Ureter (tissue), 1 donor: ENCODE measurements around the gene PCDHGB2. TPM values are rescaled to one million over a fixed set of nuclear protein-coding genes. Genes with fewer than 3 reads are reported as not detected.
"Not testable (repeated sequence)": the region's sequence is repeated elsewhere in the genome, so short reads cannot be mapped to it uniquely, and the experiment has no call there.

Source experiments
- DNase-seq: peaks from one replicate; pipeline ENCODE4 v3.0.0-alpha.2; 2020; ENCODE audit warnings: low spot score
- total RNA-seq: library from RNA; stranded (reverse); gene quantifications from one replicate; pipeline ENCODE4 v1.2.4, GENCODE V29; 2023
- donor health status: DM: yes; HTN: yes; CAD: no.

The PCDHGB2 gene
- total RNA-seq: 4.3 TPM

- no peak for DNase-seq
Observed at GRCh38 chr5:141359790-141360426, at the start of gene PCDHGB2. PCDHGB2 (plus strand) TSS chr5:141359994; CDS start chr5:141360136, 142 bp downstream.

DNA sequence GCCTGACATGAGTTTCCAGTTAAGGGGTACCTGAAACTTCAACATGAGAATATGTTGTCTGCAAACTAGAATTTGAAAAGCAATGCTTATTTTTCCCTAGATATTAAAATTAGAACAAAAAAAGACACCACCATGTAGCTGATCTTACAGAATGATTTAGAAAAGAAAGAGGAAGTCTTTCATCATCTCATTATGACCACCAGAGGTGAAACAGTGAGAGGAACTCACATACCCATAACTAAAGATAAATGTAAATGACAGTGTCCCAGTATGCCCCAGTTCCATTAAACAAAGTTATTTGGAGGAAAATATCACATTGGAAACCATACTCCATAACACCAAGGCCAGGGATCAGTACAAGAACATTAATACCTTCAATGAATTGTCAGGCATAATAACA is 46.1 kb upstream of the PCDHGB2 start:
- no peak for DNase-seq

GRCh38 chr5:141316963-141317362 is 42.8 kb upstream of the PCDHGB2 start:
- not testable (repeated sequence) for DNase-seq

GRCh38 chr5:141319202-141319601 is 40.6 kb upstream of the PCDHGB2 start:
- no peak for DNase-seq

- DNase-seq: no peak
Observed at GRCh38 chr5:141319699-141320098, 40.1 kb upstream of the PCDHGB2 start.

GRCh38 chr5:141320225-141321169 is 39.3 kb upstream of the PCDHGB2 start, which contains the start of gene TAF7:
TAF7 (minus strand) TSS chr5:141320784; CDS start chr5:141320044, 740 bp downstream.
- DNase-seq: peak; percentile 94

DNA sequence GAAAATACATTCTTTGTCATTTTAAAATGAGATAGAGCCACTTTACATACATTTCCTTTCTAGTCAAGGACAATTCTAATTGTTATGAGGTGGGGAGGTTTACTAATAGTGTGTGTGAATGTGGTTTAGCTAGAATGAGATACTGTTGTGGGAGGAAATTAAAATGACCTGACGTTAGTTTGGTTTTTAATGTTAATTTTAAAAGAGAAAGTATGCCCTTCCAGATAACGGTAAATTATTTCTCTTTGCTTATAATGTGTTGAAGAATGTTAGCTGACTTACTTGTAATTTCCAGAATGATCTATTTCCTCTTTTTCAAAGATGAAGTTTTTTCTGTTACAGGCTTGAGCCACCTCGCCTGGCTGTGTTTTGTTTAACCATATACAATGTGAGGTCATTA is 37.5 kb upstream of the PCDHGB2 start:
- DNase-seq: no peak

DNA sequence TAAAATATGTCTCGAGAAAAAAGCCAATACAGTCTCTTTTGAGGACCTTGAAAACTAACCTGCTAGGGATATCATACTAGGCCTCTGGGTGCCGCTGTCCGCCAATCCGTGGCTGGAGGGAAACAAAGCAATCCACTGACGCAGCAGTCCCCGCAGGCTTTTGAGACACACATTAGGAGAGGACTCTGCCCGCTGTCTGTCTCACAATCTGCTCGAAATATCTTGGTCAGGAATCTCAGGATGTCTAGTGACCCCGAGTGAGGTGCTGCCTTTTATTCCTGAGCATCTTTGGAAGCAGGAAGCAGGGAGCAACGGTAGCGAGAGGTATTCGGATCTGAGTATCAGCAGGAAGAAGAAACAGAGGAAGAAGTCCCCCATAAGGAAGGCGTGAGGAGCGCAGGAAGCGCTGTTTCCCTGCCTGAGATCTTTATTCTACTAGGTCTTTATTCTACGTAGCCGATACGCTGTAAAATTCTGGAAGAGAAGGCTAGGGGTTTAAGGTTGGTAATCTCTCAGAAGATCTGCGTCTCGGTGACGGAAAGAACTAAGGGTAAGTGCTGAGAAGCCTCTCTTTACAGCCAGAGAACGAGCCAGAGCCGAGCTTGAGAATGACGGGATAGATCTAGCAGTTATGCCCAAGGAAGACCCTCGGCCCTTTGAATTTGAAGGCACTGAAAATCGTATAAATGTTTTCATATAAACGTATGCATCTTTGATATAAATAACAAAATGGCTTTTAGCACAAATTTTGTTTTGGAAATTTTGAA is 33.5 kb upstream of the PCDHGB2 start:
- DNase-seq: no peak

DNA sequence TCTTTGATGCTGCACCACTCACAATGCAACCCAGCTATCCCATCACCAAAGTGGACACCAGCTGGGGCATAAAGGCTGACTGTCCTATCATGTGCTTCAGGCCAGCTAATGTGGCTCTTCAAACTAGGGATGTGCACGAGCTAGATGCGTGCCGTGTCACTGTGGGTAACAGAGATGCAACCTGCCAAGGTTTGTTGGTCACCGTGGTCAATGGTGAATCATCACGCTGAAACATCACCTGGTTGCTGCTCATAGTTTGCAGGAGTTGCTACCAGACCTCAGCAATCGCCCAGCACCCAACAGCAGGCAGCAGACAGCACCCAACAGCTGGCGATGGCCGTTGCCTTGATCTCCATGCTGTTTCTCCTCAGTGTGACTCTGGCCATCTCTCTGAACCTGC is 31.6 kb upstream of the PCDHGB2 start:
- DNase-seq: no peak

DNA sequence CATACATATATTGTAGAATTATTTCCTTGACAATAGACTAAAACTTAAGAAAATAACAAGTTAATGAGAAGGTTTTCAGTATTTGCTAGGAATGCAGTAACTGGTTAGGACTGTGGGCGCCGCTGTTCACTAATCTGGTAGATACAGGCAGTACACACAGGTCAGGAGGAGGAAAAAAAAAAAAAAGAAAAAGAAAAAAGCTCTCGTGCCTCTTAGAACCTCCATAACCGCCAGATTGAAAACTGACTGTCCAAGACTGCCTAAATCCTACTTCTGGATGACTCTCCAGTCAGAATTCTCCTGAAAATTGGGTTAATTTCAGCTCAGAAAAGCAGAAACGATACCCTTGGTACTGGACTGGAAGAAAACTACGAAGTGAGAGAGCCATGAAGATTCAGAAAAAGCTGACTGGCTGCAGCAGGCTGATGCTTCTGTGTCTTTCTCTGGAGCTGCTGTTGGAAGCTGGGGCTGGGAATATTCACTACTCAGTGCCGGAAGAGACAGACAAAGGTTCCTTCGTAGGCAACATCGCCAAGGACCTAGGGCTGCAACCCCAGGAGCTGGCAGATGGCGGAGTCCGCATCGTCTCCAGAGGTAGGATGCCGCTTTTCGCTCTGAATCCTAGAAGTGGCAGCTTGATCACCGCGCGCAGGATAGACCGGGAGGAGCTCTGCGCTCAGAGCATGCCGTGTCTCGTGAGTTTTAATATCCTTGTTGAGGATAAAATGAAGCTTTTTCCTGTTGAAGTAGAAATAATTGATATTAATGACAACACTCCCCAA is 29.3 kb upstream of the PCDHGB2 start, which contains the start of gene PCDHGA1:
Gene PCDHGA1, plus strand, starts transcription at position 216 of the 782 bp plus-strand sequence.
- DNase-seq: no peak

DNA sequence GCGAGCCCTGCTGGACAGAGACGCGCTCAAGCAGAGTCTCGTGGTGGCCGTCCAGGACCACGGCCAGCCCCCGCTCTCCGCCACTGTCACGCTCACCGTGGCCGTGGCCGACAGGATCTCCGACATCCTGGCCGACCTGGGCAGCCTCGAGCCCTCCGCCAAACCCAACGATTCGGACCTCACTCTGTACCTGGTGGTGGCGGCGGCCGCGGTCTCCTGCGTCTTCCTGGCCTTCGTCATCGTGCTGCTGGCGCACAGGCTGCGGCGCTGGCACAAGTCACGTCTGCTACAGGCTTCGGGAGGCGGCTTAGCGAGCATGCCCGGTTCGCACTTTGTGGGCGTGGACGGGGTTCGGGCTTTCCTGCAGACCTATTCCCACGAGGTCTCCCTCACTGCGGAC is 27.2 kb upstream of the PCDHGB2 start:
- not testable (repeated sequence) for DNase-seq

DNA sequence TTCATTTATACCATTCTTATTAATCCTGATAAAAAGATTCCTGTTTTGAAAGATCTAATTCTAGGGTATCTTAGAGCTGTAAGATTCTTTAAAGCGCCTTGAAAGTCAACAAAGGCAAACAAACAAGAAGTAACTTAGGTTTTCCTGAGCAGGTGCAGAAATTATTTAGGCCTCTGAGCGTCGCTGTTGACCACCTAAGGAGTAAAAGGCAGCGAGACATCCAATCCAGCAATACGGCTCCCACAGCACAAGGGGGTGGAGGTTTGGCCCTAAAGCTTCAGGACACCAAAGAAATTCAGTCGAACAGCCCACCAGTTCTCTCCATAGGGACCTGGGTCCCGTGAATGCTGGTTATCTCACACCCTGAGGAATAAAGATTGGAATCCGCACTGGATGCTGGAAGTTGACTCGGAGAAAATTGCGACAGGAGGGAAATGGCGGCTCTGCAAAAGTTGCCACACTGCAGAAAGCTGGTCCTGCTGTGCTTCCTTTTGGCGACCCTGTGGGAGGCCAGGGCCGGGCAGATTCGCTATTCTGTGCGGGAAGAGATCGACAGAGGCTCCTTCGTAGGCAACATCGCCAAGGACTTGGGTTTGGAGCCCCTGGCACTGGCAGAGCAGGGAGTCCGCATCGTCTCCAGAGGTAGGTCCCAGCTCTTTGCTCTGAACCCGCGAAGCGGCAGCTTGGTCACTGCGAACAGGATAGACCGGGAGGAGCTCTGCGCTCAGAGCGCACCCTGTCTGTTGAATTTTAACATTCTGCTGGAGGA is 21.1 kb upstream of the PCDHGB2 start, which contains the start of gene PCDHGA2:
Gene PCDHGA2, plus strand, starts transcription at position 223 of the 769 bp plus-strand sequence.
- DNase-seq: no peak

DNA sequence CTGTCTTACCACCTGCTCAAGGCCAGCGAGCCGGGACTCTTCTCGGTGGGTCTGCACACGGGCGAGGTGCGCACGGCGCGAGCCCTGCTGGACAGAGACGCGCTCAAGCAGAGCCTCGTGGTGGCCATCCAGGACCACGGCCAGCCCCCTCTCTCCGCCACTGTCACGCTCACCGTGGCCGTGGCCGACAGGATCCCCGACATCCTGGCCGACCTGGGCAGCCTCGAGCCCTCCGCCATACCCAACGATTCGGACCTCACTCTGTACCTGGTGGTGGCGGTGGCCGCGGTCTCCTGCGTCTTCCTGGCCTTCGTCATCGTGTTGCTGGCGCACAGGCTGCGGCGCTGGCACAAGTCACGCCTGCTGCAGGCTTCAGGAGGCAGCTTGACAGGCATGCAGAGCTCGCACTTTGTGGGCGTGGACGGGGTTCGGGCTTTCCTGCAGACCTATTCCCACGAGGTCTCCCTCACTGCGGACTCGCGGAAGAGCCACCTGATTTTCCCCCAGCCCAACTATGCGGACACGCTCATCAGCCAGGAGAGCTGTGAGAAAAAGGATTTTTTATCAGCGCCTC is 18.9 kb upstream of the PCDHGB2 start:
- DNase-seq: not testable (repeated sequence)

- DNase-seq: no peak
Observed at GRCh38 chr5:141342773-141343172, 17.0 kb upstream of the PCDHGB2 start.

GRCh38 chr5:141343242-141343952 is 16.4 kb upstream of the PCDHGB2 start, which contains the start of gene PCDHGA3:
PCDHGA3 (plus strand) TSS chr5:141343829; CDS start chr5:141344034, 205 bp downstream.
- DNase-seq: no peak

- no peak for DNase-seq
Observed at GRCh38 chr5:141343953-141344463, 15.8 kb upstream of the PCDHGB2 start.

- DNase-seq: no peak
Observed at GRCh38 chr5:141345327-141345726, 14.5 kb upstream of the PCDHGB2 start.

- not testable (repeated sequence) for DNase-seq
Observed at GRCh38 chr5:141346017-141346416, 13.8 kb upstream of the PCDHGB2 start.
